Heart left ventricle (tissue), 16 donors: ENCODE results near the gene AOC1. TPM values are rescaled to one million over a fixed set of nuclear protein-coding genes. Genes with fewer than 3 reads are reported as not detected.

Experiments used
- ATAC-seq, 4 donors: fragments of 200-7000 bp; cut with Tn5 transposase; one replicate each; pipeline ENCODE4 v1.9.1; 2020 to 2022; ENCODE audit warnings: moderate library complexity in 4 of 4, mild to moderate bottlenecking in 3 of 4, moderate number of reproducible peaks in 1 of 4
- DNase-seq, 5 donors: peaks; one replicate each; pipeline ENCODE4 v3.0.0-alpha.2; 2020
- H3K27ac ChIP-seq, 12 donors: fragments of 200-600 bp; sonication (generic) in 4 of 12; one replicate each; pipeline versions ENCODE4 v1.5.0 to v1.8.0; 2016 to 2022; ENCODE audit warnings: mild to moderate bottlenecking in 2 of 12
- H3K27me3 ChIP-seq, 9 donors: fragments of 200-600 bp; sonication (generic) in 2 of 9; one replicate each; pipeline versions ENCODE4 v1.5.1 to v1.8.0; 2016 to 2022; ENCODE audit warnings: mild to moderate bottlenecking in 3 of 9
- H3K36me3 ChIP-seq, 9 donors: fragments of 200-600 bp; sonication (generic) in 2 of 9; one replicate each; pipeline versions ENCODE4 v1.5.0 to v1.8.0; 2018 to 2022; ENCODE audit warnings: mild to moderate bottlenecking in 2 of 9
- H3K4me1 ChIP-seq, 12 donors: fragments of 200-600 bp; sonication (generic) in 4 of 12; one replicate each; pipeline versions ENCODE4 v1.5.0 to v1.8.0; 2016 to 2022; ENCODE audit warnings: mild to moderate bottlenecking in 3 of 12
- H3K4me3 ChIP-seq, 12 donors: fragments of 200-600 bp; sonication (generic) in 4 of 12; one replicate each; pipeline versions ENCODE4 v1.5.0 to v1.8.0; 2017 to 2022; ENCODE audit warnings: mild to moderate bottlenecking in 9 of 12, moderate library complexity in 4 of 12
- H3K9me3 ChIP-seq, 12 donors: fragments of 200-600 bp; sonication (generic) in 4 of 12; one replicate each; pipeline versions ENCODE4 v1.5.0 to v1.8.0; 2016 to 2022; ENCODE audit warnings: mild to moderate bottlenecking in 1 of 12
- POLR2A ChIP-seq, 2 donors: fragments of 450-650 bp; IDR thresholded peaks; one replicate each; pipeline ENCODE4 v1.6.1; 2017; ENCODE audit warnings: antibody characterized with exemption in 2 of 2, mild to moderate bottlenecking in 2 of 2, moderate library complexity in 2 of 2
- WGBS, 4 donors: extraction: QIAGEN DNeasy Blood & Tissue Kit in 2 of 4; methylation state at CpG; one replicate each; pipeline versions ENCODE4 v1.1.5 to v1.1.7; 2013 to 2018; 5-methylcytosine and 5-hydroxymethylcytosine counted together
- intact Hi-C, 10 donors: fragments of 100-400 bp; cut with DNase I; formaldehyde crosslinking; loops; one replicate each; pipeline versions ENCODE4 v1.11.1 to v1.14.2; 2022
- polyA plus RNA-seq, 2 donors: library from polyadenylated mRNA; stranded (reverse); fragments of 200-250 nt; gene quantifications; one replicate each; pipeline ENCODE4 v1.2.3, GENCODE V29; 2013
- total RNA-seq, 9 donors: library from RNA; depleted of rRNA in 2 of 9; stranded (reverse); fragments of >200 nt in 2 of 9; fragmentation: NEBNext Ultra II Directional in 3 of 9; extraction: Animal tissue kit (Norgen Biotek cat#: 25700) in 3 of 9; gene quantifications; one replicate each; pipeline versions ENCODE4 v1.1.0 to v1.2.4, GENCODE V29; 2016 to 2023
- TF ChIP-seq, protein P1 (sequence below), 12 donors: fragments of 200-600 bp; sonication (generic) in 4 of 12; IDR thresholded peaks; one replicate each; pipeline versions ENCODE4 v1.5.0 to v1.8.0; 2018 to 2022; ENCODE audit warnings: antibody characterized with exemption in 12 of 12, mild to moderate bottlenecking in 5 of 12
- donor health status: ischemic (EF 13 %, LVEDD 7.1; RV severe dilation, severe dysfunction).
- donor health status: healthy with polysubstance abuse.
- donor health status: DM: no; HTN: yes; CAD: no.
- donor health status: DM: no; HTN: no; CAD: no.
- donor health status: ischemic (EF 25% LVEDD 6.9; RV normal size, moderate dysfunction).
- donor health status: ischemic (EF 25% LVEDD 5.7; RV mildly dilated, moderate dysfunction).
- donor health status: healthy.
- donor health status: DM: yes; HTN: yes; CAD: no.
- donor health status: ischemic (EF 35%, LVEDD 5.7; RV mildly dilated, moderate dysfunction).
- donor health status: nonischemic (EF 11% LVEDD 7.7; RV severe dilation, severe dysfunction).
- donor health status: DM: yes; HTN: yes; CAD: no.
- donor health status: PGD.
- donor health status: ischemic (EF 29% LVEDD 5.4; RV normal size, mild dysfunction).
- donor health status: nonischemic (EF 23%, LVEDD 6.1; RV moderate dilation, normal function).

Gene AOC1
- total and polyA plus RNA-seq, 11 donors = 0.06 to 0.94 (median 0.68) TPM; not detected in 5

- Histone ChIP-seq H3K27ac (no peak overlapping the region), H3K36me3 (no peaks in the 10 kb centered on the region), H3K27me3 (no peaks in the 10 kb centered on the region), H3K9me3 (peaks cover 0 to 26% (median 13%) of the 10 kb centered on the region in 12 donors), H3K4me1 (peaks cover 0 to 16% (median 2%) of the 10 kb centered on the region in 12 donors), H3K4me3 (no peak overlapping the region)
- ATAC-seq (peak; percentile 71 to 94 (median 90)), DNase-seq (peak in 4 of 5 donors; percentile 51 to 66 (median 61))
- intact Hi-C loops = loop anchor here (1.0 to 10.0 kb wide), 7 partner anchors 94 to 432 kb away; no protein-coding TSS in a partner anchor
- 3 to 5% (median 5%) methylated on average over 16 to 19 of the region's 19 CpGs for WGBS, 4 donors
- no peak for TF ChIP-seq POLR2A (IDR thresholded peaks at IDR 0.05)
- TF ChIP-seq, protein P1, sequence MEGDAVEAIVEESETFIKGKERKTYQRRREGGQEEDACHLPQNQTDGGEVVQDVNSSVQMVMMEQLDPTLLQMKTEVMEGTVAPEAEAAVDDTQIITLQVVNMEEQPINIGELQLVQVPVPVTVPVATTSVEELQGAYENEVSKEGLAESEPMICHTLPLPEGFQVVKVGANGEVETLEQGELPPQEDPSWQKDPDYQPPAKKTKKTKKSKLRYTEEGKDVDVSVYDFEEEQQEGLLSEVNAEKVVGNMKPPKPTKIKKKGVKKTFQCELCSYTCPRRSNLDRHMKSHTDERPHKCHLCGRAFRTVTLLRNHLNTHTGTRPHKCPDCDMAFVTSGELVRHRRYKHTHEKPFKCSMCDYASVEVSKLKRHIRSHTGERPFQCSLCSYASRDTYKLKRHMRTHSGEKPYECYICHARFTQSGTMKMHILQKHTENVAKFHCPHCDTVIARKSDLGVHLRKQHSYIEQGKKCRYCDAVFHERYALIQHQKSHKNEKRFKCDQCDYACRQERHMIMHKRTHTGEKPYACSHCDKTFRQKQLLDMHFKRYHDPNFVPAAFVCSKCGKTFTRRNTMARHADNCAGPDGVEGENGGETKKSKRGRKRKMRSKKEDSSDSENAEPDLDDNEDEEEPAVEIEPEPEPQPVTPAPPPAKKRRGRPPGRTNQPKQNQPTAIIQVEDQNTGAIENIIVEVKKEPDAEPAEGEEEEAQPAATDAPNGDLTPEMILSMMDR (IDR thresholded peaks at IDR 0.05) = peak; percentile 40 to 65 (median 56)
Observed at GRCh38 chr7:150876817-150877526, 24.7 kb downstream of the AOC1 start.

GRCh38 chr7:150877536-150877935, 25.2 kb downstream of the AOC1 start:
- H3K27ac ChIP-seq = no peak overlapping the region
- ATAC-seq = peak in 2 of 4 donors; percentile 15 to 36
- peaks cover 0 to 16% (median 2%) of the 10 kb centered on the region in 12 donors for H3K4me1 ChIP-seq
- H3K36me3 ChIP-seq = no peaks in the 10 kb centered on the region
- H3K9me3 ChIP-seq = peaks cover 0 to 31% (median 13%) of the 10 kb centered on the region in 12 donors
- intact Hi-C loops = loop anchor here in 9 of 10 donors (2.0 to 10.0 kb wide), 6 partner anchors 95 to 433 kb away; no protein-coding TSS in a partner anchor
- TF ChIP-seq POLR2A (IDR thresholded peaks at IDR 0.05) = no peak
- TF ChIP-seq, protein P1 (IDR thresholded peaks at IDR 0.05) = no peak
- DNase-seq = no peak
- H3K27me3 ChIP-seq = no peaks in the 10 kb centered on the region
- no peak overlapping the region for H3K4me3 ChIP-seq
- 67 to 82% (median 70%) methylated on average over 4 of the region's 4 CpGs for WGBS, 4 donors

DNA sequence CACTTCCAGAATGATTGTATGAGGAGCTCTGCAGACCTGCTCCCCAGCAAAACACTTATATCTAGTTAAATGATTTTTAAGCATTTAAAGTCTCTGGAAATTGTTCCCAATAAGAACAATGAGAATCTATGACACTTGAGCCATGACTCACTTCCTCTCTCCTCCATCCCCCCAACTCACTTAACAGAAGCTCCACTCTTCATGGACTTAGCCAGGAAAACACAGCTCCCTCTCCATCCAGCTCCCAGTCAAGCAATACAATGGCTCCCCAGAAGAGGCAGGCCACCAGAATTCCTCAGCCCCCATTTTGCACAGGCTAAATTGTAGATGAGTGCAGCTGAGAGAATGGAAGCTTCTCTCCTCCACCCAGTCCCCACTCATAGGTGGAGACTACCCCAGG, 27.0 kb downstream of the AOC1 start:
- intact Hi-C loops = loop anchor here in 6 of 10 donors (5.0 to 10.0 kb wide), 3 partner anchors 97 to 435 kb away; no protein-coding TSS in a partner anchor

GRCh38 chr7:150881189-150881588, 28.9 kb downstream of the AOC1 start:
- intact Hi-C loops = no loop called here
- H3K27me3 ChIP-seq = peaks cover 0 to 5% (median 0%) of the 10 kb centered on the region in 9 donors
- H3K4me1 ChIP-seq = peaks cover 0 to 14% (median 2%) of the 10 kb centered on the region in 12 donors
- TF ChIP-seq, protein P1 (IDR thresholded peaks at IDR 0.05) = no peak
- ATAC-seq (no peak), DNase-seq (no peak)
- H3K4me3 ChIP-seq = no peak overlapping the region
- peaks cover 0 to 63% (median 17%) of the 10 kb centered on the region in 12 donors for H3K9me3 ChIP-seq
- 88 to 97% (median 93%) methylated on average over 1 of the region's 1 CpG for WGBS, 4 donors
- no peak overlapping the region for H3K27ac ChIP-seq
- no peaks in the 10 kb centered on the region for H3K36me3 ChIP-seq

More for the DNA sequence above, 27.0 kb downstream of the AOC1 start:
- H3K4me1 ChIP-seq = peaks cover 0 to 16% (median 2%) of the 10 kb centered on the region in 12 donors
- H3K36me3 ChIP-seq = no peaks in the 10 kb centered on the region
- peaks cover 0 to 45% (median 13%) of the 10 kb centered on the region in 12 donors for H3K9me3 ChIP-seq
- H3K4me3 ChIP-seq = no peak overlapping the region
- no peak for ATAC-seq
- no peak for TF ChIP-seq POLR2A (IDR thresholded peaks at IDR 0.05)
- TF ChIP-seq, protein P1 (IDR thresholded peaks at IDR 0.05) = no peak
- peaks cover 0 to 5% (median 0%) of the 10 kb centered on the region in 9 donors for H3K27me3 ChIP-seq
- DNase-seq = no peak
- no peak overlapping the region for H3K27ac ChIP-seq
